ENCODE results near the gene TRPM6. TPM values are rescaled to one million over a fixed set of nuclear protein-coding genes. Genes with fewer than 3 reads are reported as not detected.
A peak's percentile ranks its signal among the peaks of the same experiment; 100 is the strongest.

The TRPM6 gene
- total and polyA plus RNA-seq, 2 experiments from 2014 or later, result 0.23 to 0.87 TPM

DNA sequence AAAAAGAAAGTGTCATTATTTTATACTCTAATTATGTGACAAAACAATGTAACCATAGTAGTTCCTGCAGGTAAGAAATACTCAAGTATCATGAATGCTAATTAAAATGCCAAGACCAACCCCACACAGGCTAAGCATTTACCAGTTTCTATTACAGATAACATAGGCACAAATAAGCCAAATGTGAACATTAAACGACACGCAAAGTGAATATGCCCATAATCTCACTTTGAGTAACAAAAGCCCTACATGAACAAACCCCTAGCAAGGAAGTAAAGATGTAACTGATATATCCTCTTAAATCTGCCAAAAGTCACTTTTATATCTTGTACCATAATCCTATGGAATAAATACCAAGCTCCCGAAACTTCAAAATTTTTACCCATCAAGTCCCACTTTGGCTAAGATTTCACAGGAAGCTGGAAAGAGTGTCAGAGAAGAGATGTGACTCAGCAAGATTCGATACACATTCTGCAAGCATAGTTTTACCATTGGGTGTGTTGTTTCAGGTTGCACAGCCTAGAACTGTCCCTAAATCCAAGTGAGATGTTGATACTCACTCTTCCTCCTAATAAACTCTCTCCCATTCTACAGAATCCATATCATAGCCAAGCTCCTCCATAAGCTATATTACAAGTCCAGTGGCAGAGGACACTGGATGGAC is 28.8 kb downstream of the TRPM6 start:
- Mint-ChIP-seq H3K4me1 (peaks cover 5% of the 10 kb centered on the region; the same call in 1 of the 3 replicates), H3K27ac (peak overlapping the region; percentile 68), H3K36me3 (ENCODE audit: low read depth) (no peaks in the 10 kb centered on the region), H3K4me3 (no peak overlapping the region), H3K9me3 (no peaks in the 10 kb centered on the region), H3K27me3 (ENCODE audit: insufficient read depth, low read depth, poor library complexity) (no peaks in the 10 kb centered on the region)
- H3K27ac ChIP-seq (ENCODE audit: low read depth), result no peak overlapping the region
- TF ChIP-seq, protein P1, sequence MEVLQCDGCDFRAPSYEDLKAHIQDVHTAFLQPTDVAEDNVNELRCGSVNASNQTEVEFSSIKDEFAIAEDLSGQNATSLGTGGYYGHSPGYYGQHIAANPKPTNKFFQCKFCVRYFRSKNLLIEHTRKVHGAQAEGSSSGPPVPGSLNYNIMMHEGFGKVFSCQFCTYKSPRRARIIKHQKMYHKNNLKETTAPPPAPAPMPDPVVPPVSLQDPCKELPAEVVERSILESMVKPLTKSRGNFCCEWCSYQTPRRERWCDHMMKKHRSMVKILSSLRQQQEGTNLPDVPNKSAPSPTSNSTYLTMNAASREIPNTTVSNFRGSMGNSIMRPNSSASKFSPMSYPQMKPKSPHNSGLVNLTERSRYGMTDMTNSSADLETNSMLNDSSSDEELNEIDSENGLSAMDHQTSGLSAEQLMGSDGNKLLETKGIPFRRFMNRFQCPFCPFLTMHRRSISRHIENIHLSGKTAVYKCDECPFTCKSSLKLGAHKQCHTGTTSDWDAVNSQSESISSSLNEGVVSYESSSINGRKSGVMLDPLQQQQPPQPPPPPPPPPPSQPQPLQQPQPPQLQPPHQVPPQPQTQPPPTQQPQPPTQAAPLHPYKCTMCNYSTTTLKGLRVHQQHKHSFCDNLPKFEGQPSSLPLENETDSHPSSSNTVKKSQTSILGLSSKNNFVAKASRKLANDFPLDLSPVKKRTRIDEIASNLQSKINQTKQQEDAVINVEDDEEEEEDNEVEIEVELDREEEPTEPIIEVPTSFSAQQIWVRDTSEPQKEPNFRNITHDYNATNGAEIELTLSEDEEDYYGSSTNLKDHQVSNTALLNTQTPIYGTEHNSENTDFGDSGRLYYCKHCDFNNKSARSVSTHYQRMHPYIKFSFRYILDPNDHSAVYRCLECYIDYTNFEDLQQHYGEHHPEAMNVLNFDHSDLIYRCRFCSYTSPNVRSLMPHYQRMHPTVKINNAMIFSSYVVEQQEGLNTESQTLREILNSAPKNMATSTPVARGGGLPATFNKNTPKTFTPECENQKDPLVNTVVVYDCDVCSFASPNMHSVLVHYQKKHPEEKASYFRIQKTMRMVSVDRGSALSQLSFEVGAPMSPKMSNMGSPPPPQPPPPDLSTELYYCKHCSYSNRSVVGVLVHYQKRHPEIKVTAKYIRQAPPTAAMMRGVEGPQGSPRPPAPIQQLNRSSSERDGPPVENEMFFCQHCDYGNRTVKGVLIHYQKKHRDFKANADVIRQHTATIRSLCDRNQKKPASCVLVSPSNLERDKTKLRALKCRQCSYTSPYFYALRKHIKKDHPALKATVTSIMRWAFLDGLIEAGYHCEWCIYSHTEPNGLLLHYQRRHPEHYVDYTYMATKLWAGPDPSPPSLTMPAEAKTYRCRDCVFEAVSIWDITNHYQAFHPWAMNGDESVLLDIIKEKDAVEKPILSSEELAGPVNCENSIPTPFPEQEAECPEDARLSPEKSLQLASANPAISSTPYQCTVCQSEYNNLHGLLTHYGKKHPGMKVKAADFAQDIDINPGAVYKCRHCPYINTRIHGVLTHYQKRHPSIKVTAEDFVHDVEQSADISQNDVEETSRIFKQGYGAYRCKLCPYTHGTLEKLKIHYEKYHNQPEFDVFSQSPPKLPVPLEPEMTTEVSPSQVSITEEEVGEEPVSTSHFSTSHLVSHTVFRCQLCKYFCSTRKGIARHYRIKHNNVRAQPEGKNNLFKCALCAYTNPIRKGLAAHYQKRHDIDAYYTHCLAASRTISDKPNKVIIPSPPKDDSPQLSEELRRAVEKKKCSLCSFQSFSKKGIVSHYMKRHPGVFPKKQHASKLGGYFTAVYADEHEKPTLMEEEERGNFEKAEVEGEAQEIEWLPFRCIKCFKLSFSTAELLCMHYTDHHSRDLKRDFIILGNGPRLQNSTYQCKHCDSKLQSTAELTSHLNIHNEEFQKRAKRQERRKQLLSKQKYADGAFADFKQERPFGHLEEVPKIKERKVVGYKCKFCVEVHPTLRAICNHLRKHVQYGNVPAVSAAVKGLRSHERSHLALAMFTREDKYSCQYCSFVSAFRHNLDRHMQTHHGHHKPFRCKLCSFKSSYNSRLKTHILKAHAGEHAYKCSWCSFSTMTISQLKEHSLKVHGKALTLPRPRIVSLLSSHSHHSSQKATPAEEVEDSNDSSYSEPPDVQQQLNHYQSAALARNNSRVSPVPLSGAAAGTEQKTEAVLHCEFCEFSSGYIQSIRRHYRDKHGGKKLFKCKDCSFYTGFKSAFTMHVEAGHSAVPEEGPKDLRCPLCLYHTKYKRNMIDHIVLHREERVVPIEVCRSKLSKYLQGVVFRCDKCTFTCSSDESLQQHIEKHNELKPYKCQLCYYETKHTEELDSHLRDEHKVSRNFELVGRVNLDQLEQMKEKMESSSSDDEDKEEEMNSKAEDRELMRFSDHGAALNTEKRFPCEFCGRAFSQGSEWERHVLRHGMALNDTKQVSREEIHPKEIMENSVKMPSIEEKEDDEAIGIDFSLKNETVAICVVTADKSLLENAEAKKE (CRISPR knock-in tag; IDR thresholded peaks at IDR 0.05), result no peak
- no peak for TF ChIP-seq EZH2phosphoT487 (IDR thresholded peaks at IDR 0.05; ENCODE audit: unreplicated experiment)
- no peaks in the 10 kb centered on the region for H3K27me3 ChIP-seq (ENCODE audit: insufficient read depth)
- H3K36me3 ChIP-seq (ENCODE audit: insufficient read depth), result no peaks in the 10 kb centered on the region
- H3F3A ChIP-seq (replicated peaks; ENCODE audit: low read depth), result no peaks in the 10 kb centered on the region
- no peaks in the 10 kb centered on the region for H3K79me2 ChIP-seq (replicated peaks; ENCODE audit: insufficient read depth)
- no peak overlapping the region for H3K4me3 ChIP-seq
- H3K4me2 ChIP-seq, result no peak overlapping the region
- DNase-seq (ENCODE audit: low spot score) (no peak), ATAC-seq (no peak)
- H3K9me2 ChIP-seq (ENCODE audit: insufficient read depth), result no peaks in the 10 kb centered on the region
- H2AFZ ChIP-seq, result no peak overlapping the region
- H3K4me1 ChIP-seq (ENCODE audit: insufficient read depth), result no peaks in the 10 kb centered on the region
- H4K20me1 ChIP-seq (replicated peaks; ENCODE audit: insufficient read depth), result no peaks in the 10 kb centered on the region

DNA sequence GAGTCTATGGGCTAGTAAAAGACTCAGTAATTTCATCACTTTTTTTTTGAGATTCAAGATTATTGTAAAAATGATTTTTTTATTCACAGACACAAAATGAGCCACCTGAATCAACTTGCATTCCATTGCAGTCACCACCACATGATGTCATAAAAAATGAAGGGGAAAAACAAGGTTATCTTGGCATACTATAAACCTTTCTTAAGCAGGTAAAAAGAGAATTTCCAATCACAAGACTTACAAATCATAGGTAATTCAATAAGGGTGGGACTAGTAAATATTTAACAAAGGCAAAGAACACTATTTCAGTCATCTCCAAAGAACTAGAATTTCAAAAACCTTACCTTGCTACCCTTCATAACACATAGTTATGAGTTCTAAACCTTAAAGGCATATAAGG is 30.7 kb downstream of the TRPM6 start:
- Histone ChIP-seq H3F3A (replicated peaks; ENCODE audit: low read depth) (no peaks in the 10 kb centered on the region), H3K4me2 (no peak overlapping the region), H3K27ac (ENCODE audit: low read depth) (no peak overlapping the region), H2AFZ (no peak overlapping the region), H3K9me2 (ENCODE audit: insufficient read depth) (no peaks in the 10 kb centered on the region), H3K4me1 (ENCODE audit: insufficient read depth) (no peaks in the 10 kb centered on the region), H4K20me1 (replicated peaks; ENCODE audit: insufficient read depth) (no peaks in the 10 kb centered on the region), H3K4me3 (no peak overlapping the region), H3K36me3 (ENCODE audit: insufficient read depth) (no peaks in the 10 kb centered on the region), H3K27me3 (ENCODE audit: insufficient read depth) (no peaks in the 10 kb centered on the region), H3K79me2 (replicated peaks; ENCODE audit: insufficient read depth) (no peaks in the 10 kb centered on the region)
- Mint-ChIP-seq H3K4me3 (no peak overlapping the region), H3K9me3 (no peaks in the 10 kb centered on the region), H3K4me1 (peaks cover 5% of the 10 kb centered on the region; the same call in 1 of the 3 replicates), H3K27ac (no peak overlapping the region), H3K36me3 (ENCODE audit: low read depth) (no peaks in the 10 kb centered on the region), H3K27me3 (ENCODE audit: insufficient read depth, low read depth, poor library complexity) (no peaks in the 10 kb centered on the region)
- DNase-seq (ENCODE audit: low spot score) (no peak), ATAC-seq (no peak)
- TF ChIP-seq EZH2phosphoT487 (IDR thresholded peaks at IDR 0.05; ENCODE audit: unreplicated experiment) (no peak), JUNB (IDR thresholded peaks at IDR 0.05; ENCODE audit: unreplicated experiment) (no peak), CREB1 (CRISPR knock-in tag; IDR thresholded peaks at IDR 0.05; ENCODE audit: low read depth) (no peak), STAT1 (IDR thresholded peaks at IDR 0.05; ENCODE audit: unreplicated experiment) (no peak), ZNF114 (CRISPR knock-in tag; IDR thresholded peaks at IDR 0.05) (no peak), EZH2 (IDR thresholded peaks at IDR 0.05; ENCODE audit: low read depth, unreplicated experiment) (no peak), ZNF331 (CRISPR knock-in tag; IDR thresholded peaks at IDR 0.05; ENCODE audit: low read depth) (no peak)
- TF ChIP-seq, protein P2, sequence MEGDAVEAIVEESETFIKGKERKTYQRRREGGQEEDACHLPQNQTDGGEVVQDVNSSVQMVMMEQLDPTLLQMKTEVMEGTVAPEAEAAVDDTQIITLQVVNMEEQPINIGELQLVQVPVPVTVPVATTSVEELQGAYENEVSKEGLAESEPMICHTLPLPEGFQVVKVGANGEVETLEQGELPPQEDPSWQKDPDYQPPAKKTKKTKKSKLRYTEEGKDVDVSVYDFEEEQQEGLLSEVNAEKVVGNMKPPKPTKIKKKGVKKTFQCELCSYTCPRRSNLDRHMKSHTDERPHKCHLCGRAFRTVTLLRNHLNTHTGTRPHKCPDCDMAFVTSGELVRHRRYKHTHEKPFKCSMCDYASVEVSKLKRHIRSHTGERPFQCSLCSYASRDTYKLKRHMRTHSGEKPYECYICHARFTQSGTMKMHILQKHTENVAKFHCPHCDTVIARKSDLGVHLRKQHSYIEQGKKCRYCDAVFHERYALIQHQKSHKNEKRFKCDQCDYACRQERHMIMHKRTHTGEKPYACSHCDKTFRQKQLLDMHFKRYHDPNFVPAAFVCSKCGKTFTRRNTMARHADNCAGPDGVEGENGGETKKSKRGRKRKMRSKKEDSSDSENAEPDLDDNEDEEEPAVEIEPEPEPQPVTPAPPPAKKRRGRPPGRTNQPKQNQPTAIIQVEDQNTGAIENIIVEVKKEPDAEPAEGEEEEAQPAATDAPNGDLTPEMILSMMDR (conservative IDR thresholded peaks at IDR 0.05; ENCODE audit: low read depth in 2 of 2), result no peak
- TF ChIP-seq, protein P3, sequence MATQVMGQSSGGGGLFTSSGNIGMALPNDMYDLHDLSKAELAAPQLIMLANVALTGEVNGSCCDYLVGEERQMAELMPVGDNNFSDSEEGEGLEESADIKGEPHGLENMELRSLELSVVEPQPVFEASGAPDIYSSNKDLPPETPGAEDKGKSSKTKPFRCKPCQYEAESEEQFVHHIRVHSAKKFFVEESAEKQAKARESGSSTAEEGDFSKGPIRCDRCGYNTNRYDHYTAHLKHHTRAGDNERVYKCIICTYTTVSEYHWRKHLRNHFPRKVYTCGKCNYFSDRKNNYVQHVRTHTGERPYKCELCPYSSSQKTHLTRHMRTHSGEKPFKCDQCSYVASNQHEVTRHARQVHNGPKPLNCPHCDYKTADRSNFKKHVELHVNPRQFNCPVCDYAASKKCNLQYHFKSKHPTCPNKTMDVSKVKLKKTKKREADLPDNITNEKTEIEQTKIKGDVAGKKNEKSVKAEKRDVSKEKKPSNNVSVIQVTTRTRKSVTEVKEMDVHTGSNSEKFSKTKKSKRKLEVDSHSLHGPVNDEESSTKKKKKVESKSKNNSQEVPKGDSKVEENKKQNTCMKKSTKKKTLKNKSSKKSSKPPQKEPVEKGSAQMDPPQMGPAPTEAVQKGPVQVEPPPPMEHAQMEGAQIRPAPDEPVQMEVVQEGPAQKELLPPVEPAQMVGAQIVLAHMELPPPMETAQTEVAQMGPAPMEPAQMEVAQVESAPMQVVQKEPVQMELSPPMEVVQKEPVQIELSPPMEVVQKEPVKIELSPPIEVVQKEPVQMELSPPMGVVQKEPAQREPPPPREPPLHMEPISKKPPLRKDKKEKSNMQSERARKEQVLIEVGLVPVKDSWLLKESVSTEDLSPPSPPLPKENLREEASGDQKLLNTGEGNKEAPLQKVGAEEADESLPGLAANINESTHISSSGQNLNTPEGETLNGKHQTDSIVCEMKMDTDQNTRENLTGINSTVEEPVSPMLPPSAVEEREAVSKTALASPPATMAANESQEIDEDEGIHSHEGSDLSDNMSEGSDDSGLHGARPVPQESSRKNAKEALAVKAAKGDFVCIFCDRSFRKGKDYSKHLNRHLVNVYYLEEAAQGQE (IDR thresholded peaks at IDR 0.05; ENCODE audit: unreplicated experiment), result no peak
